SU-DHL-6 (cell line): ENCODE measurements around the gene CFAP45.

Experiments used
- CTCF ChIP-seq: fragments of 200-600 bp; sonication (generic); IDR thresholded peaks from one replicate; pipeline ENCODE4 v1.5.1; 2017; ENCODE audit warnings: antibody characterized with exemption, mild to moderate bottlenecking, low read length, moderate library complexity; ENCODE audit not compliant: insufficient read depth, poor library complexity, severe bottlenecking
- EZH2phosphoT487 ChIP-seq: fragments of 200-600 bp; sonication (generic), shearing (Covaris generic); conservative IDR thresholded peaks from 2 replicates; pipeline ENCODE4 v1.6.1; 2018; ENCODE audit warnings: mild to moderate bottlenecking, antibody characterized with exemption, low read length, moderate library complexity, mixed read lengths

- TF ChIP-seq CTCF (no peak), EZH2phosphoT487 (no peak)
These were observed 11.5 kb upstream of the CFAP45 start for GRCh38 chr1:159911326-159912070.
